AG20443 (cell line): ENCODE measurements around the gene TMEM127.
A peak's percentile ranks its signal among the peaks of the same experiment; 100 is the strongest.
"Not testable (repeated sequence)": the region's sequence is repeated elsewhere in the genome, so short reads cannot be mapped to it uniquely, and the experiment has no call there.

Experiments used
- DNase-seq: peaks from one replicate; pipeline ENCODE4 v3.0.0; 2012; ENCODE audit warnings: low spot score, mixed read lengths

The TMEM127 gene

GRCh38 chr2:96241227-96241626 is 24.6 kb downstream of the TMEM127 start:
- peak; percentile 1 for DNase-seq

GRCh38 chr2:96240341-96241038 is 25.3 kb downstream of the TMEM127 start:
- DNase-seq, result peak; percentile 2

DNA sequence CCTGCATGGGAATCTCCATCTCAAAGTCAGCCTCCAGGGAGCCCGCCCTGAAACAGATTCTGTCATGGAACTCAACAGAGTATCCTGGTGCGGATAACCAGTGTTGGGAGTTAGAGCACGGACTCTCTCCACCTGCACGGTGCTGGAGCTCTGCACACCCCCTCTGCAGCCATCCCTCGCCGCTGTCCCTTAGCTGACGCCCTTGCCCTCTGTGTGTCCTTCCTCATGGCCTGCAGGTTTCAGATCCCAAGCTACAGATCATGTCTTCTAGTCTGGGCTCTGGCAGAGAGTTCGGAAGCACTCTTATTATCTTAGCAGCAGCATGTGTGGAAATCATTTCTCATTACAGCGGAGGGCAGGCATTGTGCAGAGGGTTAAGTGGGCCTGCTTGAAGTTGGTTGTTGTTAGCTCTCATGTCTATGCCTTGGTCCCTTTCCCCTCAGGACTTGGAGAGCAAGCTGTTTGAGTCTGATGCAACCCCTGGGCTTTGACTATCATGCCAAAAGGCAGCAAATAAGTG is 26.0 kb downstream of the TMEM127 start:
- DNase-seq, result peak; percentile 1

- DNase-seq, result peak; percentile 2
Measured at GRCh38 chr2:96239091-96239490, 26.7 kb downstream of the TMEM127 start.

- no peak for DNase-seq
Measured at GRCh38 chr2:96238266-96238665, 27.5 kb downstream of the TMEM127 start.

DNA sequence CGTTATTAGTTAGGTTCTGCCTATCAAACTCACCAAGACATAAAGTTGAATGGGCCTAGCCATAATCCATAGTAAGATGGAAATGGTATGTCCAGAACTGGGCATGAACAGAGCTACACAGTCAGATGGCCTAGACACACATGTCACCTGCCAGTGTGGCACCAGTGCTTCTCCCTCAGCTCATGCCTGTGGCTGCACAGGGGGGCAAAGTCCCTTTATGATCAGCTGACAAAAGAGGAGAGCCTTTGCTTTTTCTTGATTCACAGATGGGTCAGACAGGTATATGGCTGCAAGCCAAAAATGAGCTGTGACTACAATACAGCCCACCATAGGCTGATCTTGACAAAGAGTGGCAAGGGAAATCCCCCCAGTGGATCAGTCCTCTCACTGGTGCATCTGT is 28.9 kb downstream of the TMEM127 start:
- no peak for DNase-seq

- peak; percentile 2 for DNase-seq
Measured at GRCh38 chr2:96233880-96234316, 31.9 kb downstream of the TMEM127 start.

DNA sequence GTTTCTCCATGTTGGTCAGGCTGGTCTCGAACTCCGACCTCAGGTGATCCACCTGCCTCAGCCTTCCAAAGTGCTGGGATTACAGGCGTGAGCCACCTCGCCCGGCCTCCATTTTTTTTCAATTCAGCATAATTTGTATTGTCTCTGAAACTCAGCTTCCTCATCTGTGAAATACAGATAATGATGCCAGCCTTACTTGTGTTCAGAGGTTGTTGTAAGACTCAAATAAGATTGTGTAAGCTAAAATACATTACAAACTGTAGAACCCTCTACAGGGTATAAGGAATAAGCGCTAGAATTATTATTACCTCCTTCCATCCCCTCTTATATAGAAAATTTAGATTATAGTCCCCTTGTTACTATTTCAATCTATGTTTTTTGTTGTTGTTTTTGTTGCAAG is 32.4 kb downstream of the TMEM127 start:
- no peak for DNase-seq

DNA sequence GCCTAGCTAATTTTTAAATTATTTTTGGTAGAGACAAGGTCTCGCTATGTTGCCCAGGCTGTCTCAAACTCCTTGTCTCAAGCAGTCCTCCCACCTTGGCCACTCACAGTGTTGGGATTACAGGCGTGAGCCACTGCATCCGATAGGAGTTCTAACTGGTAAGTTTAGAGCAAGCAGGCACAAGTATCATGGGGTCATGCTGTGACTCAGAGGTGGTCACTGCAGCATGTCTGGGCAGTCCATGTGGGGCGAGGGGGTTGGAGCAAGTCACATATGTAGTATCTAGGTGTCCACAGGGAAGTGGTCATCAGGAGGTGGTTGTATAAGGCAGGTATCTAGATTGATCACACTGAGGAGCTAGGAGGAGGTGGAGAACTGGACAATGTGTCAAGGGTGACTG is 34.5 kb downstream of the TMEM127 start:
- DNase-seq, result peak; percentile 2

- DNase-seq, result no peak
Measured at GRCh38 chr2:96225016-96225533, 40.7 kb downstream of the TMEM127 start.

DNA sequence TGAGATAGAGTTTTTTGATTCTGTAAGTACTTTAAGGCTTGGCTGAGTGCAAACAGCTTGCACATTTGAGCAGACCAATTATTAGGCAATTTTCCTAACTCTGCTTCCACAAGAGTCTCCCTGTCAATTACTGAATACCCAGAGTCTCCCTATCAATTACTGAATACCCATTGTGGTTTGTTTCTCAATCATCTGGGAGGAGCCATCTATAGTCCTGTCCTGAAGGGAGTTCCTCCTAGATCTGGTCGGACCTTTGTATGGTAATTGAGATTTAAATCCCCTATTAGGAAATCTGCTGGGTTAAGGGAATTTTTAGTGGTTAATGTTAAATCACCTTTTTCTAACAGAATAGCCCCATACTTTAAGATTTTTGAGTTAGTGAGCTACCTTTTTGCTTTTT is 44.7 kb downstream of the TMEM127 start:
- DNase-seq, result not testable (repeated sequence)

DNA sequence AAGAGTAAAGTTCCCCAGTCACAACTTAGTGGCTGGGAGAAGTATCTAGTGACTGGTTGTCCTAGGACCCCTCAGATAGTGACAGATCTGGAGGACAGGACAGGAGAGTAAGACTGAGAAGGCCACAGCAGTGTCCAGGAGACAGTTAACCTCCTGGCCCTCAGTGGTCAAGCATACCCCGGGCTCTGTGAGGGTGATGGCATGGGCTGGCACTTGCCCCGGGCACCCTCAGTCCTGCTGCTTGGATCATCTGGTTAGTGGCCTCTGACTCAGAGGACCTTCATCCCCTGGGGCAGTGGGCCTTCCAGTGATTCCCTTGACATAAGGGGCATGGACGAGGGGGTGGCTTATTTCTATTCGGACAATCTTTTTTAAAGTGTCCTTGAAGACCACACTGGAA is 45.8 kb downstream of the TMEM127 start:
- DNase-seq, result not testable (repeated sequence)

DNA sequence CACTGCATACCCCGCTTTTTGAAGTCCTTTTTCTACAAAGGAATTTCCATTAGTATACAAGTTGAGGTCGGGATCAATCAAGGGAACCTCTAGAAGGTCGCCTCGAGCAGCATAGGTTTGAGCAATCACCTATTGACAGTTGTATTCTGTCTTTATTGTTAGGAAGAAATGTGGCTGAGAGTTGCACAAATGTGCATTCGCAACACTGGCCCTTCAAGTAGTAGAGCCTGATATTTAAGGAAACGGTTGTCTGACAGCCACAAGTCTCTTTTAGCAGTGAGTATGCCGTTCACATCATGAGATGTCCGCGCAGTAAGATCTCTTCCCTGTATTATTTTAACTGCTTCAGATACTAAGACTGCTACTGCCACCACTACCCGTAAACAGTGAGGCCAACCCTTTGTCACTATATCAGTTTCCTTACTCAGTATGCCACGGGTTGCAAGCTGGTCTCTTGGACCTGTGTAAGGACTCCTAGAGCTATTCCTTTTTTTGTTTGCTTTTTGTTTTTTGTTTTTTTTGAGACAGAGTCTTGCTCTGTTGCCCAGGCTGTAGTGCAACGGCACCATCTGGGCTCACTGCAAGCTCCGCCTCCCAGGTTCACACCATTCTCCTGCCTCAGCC is 47.2 kb downstream of the TMEM127 start:
- no peak for DNase-seq

DNA sequence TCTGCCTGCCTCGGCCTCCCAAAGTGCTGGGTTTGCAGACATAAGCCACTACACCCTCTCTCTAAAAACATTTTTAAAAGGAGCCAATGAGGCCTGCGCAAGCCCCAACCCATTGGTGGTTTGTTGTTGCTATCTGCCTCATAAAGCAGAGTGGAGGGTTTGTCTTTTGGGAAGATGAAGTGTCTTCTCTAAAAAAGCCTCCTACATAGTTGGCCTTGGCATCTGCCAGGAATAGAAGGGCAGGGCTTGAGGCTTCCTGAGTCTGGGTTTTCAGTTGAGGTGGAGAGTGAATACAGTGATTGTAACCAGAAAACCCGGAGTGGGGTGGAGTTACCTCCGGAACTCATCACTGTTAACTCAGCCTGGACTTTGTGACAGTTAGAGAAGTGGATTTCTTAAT is 51.2 kb downstream of the TMEM127 start:
- DNase-seq, result no peak

GRCh38 chr2:96213379-96213778 is 52.4 kb downstream of the TMEM127 start:
- no peak for DNase-seq

GRCh38 chr2:96212339-96212738 is 53.5 kb downstream of the TMEM127 start:
- DNase-seq, result no peak

GRCh38 chr2:96209729-96210085 is 56.1 kb downstream of the TMEM127 start:
- DNase-seq, result no peak

DNA sequence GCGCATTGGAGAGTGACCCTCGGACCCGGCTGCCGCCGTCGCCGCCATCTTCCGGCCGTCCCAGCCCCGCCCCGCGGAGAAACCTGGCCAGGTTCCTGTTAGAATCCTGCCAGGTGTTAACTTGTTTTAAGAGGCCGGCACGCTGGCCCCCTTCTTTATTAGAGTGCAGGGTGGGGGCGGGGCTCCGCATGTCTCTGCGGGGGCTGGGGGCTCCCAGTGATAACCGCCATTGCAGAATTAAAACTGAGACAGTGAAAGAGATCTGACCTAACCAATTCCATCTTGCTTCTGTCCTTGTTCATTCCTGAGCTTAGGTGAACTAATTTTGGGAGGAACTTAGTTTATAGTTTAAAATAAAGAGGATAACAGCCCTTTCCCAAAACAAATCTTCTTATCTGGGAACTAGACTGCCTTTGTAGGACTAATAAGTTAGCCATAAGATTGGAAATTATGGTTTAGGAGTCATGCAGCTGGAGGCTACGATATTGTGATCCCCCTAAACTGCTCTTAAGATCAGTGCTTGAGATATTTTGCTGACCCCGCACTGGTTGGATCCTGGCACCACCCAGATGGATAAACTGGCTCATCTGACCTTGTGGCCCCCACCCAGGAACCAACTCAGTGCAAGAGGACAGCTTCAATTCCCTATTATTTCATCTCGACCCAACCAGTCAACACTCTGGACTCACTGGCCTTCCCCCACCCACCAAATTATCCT is 56.6 kb downstream of the TMEM127 start:
- DNase-seq, result no peak

GRCh38 chr2:96208143-96209010 is 57.4 kb downstream of the TMEM127 start, which contains the start of gene STARD7:
Gene STARD7 (minus strand): TSS chr2:96208827. CDS start chr2:96208434, 393 bp downstream.
- DNase-seq, result peak; percentile 99

GRCh38 chr2:96207774-96208142 is 58.0 kb downstream of the TMEM127 start:
- no peak for DNase-seq

DNA sequence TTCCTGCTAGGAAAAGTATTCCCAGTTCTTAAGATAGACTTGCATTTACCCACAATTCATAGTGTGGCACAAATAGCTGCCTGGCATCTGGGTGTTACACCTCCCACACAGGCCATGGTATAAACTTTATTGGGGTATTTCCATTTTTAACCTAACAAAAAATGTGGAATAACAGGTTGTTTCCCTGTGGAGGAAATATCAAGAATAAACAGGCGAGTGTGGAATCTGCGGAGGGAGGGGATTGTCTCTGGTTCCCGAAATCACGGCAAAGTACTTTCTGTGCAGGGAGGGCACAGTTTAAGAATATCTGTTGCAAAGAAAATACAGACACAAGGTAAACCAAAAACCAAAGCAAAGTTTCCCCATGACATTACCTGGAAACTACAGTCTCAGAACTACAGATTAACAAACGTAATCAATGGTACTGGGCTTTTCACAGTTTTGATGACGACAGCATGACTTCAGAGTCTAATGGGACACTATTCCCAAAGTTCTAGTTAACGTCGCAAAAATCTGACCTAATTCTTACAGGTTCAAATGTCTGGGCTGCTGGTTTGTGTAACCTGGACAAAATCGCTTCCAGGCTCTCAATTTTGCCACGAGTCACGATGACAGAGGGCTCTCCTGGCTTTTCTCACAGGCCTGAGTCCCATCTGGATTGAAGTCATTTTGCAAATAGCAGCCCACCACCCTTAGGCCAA is 58.6 kb downstream of the TMEM127 start:
- DNase-seq, result no peak
